NCI-H1105 treated with DMSO at 0.1 percent for 48 hours (cell line): ENCODE measurements around the gene SLC8A2.

Source experiments
- DNase-seq: peaks from one replicate; lab custom pipeline; 2025; lab: John Stamatoyannopoulos, UW

Gene SLC8A2

GRCh38 chr19:47459477-47459876 lies 12.2 kb downstream of the SLC8A2 start:
- no peak for DNase-seq

- DNase-seq, result no peak
Observed at GRCh38 chr19:47458672-47459071, 13.0 kb downstream of the SLC8A2 start.

DNA sequence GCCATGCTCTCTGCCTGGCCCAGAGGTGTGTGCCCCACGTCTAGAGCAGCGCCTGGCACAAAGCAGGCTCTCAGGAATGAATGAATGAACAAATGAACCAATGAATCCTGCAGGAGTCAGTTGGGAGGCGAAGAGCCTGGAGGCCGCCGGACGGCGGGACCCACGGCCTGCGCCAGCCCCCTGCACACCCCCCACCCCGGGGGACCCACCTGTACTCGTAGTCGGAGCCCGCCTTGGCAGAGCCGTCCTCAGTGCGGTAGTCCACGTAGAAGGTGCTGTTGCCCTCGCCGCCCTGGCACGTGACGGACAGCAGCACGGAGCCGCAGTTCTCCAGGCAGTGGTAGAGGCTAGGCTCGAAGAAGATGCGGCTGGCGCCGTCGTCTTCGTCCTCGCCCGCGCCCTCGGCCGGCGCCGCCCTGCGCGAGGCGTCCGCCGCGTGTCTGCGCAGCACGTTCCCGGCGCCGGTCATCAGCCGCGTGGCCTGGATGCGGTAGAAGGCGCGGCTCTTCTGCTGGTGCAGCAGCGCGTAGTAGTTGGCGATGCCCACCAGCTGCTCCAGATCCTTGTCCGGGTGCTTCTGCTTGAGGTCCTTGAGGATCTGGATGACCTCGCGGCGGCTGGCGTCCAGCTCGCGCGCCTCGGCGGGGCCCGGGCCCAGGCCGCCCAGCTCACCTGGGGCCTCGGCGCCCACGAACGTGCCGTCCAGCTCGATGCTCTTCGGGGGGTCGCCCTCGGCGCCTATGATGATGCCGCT lies 14.8 kb downstream of the SLC8A2 start:
- no peak for DNase-seq

- DNase-seq, result no peak
Observed at GRCh38 chr19:47450478-47450877, 21.2 kb downstream of the SLC8A2 start.

- DNase-seq, result no peak
Observed at GRCh38 chr19:47448360-47448727, 23.3 kb downstream of the SLC8A2 start.

- DNase-seq, result peak; percentile 71
Observed at GRCh38 chr19:47447470-47448359, 24.0 kb downstream of the SLC8A2 start.

DNA sequence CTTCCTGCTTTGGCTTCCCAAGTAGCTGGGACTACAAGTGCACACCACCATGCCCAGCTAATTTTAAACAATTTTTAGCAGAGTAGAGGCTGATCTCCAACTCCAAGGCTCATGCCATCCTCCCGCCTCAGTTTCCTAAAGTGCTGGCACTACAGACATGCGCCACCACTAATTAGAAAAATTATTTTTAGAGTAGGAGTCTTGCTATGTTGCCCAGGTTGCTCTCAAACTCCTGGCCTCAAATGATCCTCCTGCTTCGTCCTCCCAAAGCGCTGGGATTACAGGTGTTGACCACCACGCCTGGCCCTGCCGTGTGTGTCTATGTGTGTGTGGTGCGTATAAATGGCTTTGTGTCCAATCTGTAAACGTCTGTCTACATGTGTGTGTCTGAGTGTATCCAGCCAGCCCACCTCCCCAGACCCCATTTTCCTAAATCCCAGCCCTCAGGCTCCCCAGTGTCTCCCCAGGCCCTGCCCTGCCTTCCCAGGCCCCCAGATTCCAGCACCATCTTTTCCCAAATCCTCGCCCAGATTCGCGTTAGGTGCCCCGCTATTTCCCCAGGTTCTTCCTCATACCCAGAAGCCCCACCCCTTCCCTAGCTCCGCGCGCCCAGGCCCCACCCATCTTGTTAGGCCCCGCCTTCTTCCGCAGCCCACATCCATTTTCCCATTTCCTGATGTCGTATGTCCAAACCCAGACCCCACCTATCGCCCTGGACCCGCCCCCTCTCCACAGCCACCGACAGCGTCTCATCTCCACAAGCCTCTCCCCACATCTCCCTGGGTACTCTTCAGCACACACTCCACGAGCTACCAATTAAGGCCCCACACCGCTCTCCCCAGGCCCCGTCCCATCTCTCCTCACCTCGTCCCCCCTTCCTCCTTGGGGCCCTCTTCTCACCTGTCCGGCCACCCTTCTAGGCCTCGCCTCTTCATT lies 24.9 kb downstream of the SLC8A2 start:
- peak; percentile 59 for DNase-seq

GRCh38 chr19:47445937-47446402 lies 25.7 kb downstream of the SLC8A2 start:
- peak; percentile 24 for DNase-seq

- no peak for DNase-seq
Observed at GRCh38 chr19:47445527-47445926, 26.2 kb downstream of the SLC8A2 start.

DNA sequence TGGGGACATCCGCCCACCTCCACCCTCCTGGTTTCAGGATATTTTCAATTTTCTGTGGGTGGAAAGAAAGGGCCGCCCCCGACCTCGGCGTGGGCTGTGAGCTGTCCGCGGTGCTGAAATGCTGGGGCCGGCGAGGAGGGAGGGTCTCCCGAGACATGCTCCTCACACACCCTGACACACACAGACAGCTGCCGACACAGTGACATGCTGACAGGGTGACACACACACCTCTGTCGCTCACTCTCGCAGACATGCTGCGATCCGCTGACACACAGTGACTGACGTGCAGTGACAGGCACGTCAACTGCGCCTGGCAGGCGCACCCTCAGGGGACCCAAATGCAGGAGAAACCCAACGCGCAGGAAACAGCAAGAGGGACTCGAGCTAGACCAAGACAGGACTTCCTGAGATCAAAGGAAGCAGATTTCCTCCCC lies 27.3 kb downstream of the SLC8A2 start:
- no peak for DNase-seq

GRCh38 chr19:47443331-47443730 lies 28.4 kb downstream of the SLC8A2 start:
- no peak for DNase-seq

DNA sequence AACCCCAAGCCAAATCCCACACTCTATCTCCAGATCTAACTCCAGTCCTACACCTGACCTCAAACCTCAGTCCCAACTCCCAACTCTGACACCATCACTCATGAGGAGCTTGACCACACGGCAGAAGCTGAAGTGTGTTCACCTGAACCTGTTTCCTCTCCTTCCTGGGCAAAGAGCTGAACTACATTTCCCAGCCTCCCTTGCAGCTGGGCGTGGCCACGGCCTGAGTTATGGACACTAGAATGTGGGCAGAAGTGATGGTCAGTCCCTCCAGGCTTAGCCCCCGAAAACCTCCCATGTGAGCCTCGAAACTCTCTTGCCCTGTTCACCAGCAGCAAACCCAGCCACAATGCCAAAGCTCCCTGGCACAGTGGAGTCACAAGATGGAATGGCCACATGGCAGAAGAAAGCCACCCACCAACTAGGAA lies 32.9 kb downstream of the SLC8A2 start:
- DNase-seq, result no peak

- no peak for DNase-seq
Observed at GRCh38 chr19:47437500-47437899, 34.2 kb downstream of the SLC8A2 start.

DNA sequence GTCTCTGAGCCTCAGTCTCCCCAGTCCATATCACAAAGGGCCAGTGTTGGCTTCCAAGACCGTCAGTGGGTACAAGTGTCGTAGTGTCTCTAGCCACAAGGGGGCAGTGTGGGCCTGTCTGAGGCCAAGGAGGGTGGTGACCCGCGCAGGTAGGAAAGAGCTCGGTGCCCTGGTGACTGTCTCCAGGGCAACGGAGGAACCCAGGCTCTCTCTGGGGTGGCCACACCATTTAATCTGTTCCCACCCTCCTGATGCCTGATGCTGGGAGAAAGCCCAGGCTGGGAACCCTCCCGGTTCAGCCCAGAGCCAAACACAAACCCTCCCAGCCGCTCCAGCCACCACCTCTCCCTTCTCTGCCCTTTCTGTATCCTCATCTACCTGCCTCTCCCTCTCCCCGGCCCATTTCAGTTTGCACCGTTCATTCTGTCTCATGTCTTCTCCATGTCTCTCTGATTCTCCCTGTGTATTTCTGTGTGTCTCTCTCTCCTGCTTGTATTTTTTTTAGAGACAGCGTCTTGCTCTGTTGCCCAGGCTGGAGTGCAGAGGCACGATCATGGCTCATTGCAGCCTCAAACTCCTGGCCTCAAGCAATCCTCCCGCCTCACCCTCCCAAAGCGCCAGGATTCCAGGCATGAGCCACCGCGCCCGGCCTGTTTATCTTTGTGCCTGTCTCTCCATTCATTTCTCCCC lies 34.8 kb downstream of the SLC8A2 start:
- DNase-seq, result peak; percentile 85

DNA sequence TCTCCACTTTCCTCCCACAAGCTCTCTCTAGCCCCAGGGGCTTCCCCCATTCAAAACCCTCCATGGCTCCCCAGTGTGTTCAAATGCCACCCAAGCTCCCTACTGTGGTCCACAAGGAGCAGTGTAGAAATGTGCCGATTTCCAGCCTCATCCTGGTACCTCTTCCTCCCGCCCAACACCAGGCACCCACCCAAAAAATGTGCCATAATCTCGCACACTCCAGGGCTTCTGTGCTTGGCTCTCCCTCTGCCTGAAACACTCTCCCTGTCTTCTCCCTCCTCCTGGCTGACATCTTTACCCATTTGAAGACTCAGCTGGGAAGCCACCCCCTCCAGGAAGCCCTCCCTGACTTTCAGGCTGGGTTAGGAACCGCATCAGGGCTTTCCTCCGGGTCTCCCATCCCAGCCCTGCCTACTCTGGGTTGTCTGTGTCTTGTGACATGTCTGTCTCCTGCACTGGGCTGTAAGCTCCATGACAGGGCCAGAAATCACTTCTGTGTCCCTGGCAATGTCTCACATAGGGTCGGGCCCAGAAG lies 35.7 kb downstream of the SLC8A2 start:
- DNase-seq, result no peak

DNA sequence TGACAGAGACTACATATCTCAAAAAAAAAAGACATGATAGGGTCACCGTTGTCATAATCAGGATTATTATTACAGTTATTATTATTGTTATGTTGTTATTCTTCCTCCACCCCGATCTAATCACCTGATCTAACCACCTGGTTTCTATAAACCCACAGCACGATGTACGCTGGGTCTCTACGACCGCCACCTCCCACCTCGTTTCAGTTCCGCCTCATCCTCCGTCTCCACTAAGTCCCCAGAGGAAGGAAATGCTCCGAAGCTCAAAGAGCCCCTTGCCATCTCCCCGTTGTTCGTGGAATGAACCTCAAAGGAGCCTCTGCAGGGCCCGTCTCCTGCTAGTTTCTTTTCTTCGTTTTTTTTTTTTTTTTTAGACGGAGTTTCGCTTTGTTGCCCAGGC lies 36.5 kb downstream of the SLC8A2 start:
- DNase-seq, result no peak

- DNase-seq, result no peak
Observed at GRCh38 chr19:47434088-47434487, 37.6 kb downstream of the SLC8A2 start.

DNA sequence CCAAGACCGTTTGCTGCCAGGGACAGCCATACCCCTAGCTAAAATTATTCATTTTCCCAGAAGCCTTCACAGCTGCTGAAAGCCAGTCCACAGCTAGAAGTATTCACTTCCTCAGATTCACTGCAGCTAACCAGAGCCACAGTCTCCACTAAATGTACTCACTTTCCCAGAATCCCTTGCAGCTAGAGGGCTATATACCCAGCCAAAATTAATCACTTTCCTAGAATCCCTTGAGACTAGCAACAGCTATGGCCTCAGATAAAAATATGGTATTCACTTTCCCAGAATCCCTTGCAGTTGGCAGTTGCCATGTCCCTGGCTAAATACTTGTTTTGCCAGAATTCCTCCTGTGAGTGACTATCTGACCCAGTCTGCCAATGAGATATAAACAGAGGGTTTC lies 38.6 kb downstream of the SLC8A2 start:
- no peak for DNase-seq

GRCh38 chr19:47432499-47432898 lies 39.2 kb downstream of the SLC8A2 start:
- DNase-seq, result no peak

GRCh38 chr19:47432091-47432490 lies 39.6 kb downstream of the SLC8A2 start:
- DNase-seq, result no peak
